HG02759 (cell line): Measurements from ENCODE around the gene TSTD2.
"Not testable (repeated sequence)": the region's sequence is repeated elsewhere in the genome, so short reads cannot be mapped to it uniquely, and the experiment has no call there.

ENCODE experiments used
- ATAC-seq: cut with Tn5 transposase; IDR thresholded peaks from one replicate; pipeline ENCODE4 v1.9.1; 2021; ENCODE audit warnings: mild to moderate bottlenecking, moderate library complexity; ENCODE audit not compliant: unreplicated experiment

Gene TSTD2

DNA sequence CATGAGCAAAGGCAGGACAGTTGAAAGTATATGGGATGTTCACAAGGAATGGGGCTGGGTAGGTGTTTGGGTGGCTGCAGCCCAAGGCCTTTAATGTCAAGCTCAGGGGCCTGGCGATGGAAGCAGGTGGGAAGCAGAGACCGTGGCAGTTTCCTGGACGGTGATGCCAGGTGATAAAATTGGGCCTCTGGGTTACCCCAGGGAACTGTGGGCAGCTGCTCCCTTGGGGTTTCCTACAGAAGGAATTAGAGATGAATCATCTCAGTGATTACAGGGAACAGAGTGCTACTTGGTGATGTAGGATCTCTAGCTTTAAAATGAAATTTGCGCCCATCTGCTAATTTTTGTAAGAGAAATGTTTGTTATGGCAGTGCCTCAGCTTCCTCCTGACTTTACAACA is 39.2 kb downstream of the TSTD2 start:
- ATAC-seq, result no peak

DNA sequence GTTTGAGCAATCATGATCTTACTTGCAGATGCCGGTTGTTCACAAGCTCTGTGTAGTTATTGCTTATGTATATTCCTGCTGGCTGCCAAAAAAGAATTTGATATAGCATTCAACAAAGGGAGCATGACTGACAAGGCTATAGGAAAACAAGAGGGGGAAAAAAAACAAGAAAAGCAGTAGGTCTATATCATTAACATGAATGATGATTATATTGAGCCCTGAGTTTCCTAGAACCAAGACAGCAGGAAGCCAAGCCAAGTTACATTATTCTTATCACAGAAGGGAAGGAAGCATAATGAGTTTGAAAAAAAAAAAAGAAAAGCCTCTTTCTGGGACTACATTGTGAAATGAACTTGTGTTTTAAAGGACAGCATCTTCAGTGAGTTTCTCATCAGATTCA is 41.0 kb downstream of the TSTD2 start:
- ATAC-seq, result no peak

DNA sequence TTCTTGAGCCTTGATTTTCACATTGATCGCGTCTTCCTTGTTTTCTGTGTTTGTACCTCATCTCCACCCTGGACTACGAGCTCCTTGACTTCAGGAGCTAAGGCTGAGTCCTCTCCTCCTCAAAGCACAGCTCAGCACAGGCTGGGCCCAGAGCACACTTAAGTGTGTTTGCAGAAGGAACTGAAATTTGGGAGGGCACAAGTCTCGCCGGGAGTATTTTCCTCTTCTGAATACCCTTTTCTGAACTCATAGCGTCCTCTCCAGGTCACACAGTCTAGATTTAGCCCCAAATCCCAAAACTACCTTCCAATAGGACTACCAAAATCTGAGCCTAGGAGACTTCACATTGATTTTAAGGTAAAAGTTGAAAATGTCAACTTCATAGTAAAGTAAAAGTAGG is 41.6 kb downstream of the TSTD2 start:
- no peak for ATAC-seq

DNA sequence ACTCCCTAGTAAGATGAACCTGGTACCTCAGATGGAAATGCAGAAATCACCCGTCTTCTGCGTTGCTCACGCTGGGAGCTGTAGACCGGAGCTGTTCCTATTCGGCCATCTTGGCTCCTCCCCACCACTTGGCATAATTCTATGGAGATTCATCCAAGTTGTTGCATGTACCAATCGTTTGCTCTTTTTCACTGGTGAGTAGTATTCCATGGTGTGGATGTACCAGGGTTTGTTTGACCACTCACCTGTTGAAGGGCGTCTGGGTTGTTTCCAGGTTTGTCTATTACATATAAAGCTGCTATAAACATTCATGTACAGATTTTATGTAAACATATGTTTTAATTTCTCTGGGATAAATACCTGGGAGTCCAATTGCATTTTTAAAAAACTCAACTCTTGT is 46.3 kb downstream of the TSTD2 start:
- not testable (repeated sequence) for ATAC-seq

DNA sequence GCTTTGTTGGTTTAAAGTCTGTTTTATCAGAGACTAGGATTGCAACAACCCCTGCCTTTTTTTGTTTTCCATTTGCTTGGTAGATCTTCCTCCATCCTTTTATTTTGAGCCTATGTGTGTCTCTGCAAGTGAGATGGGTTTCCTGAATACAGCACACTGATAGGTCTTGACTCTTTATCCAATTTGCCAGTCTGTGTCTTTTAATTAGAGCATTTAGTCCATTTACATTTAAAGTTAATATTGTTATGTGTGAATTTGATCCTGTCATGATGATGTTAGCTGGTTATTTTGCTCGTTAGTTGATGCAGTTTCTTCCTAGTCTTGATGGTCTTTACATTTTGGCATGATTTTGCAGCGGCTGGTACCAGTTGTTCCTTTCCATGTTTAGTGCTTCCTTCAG is 48.4 kb downstream of the TSTD2 start:
- not testable (repeated sequence) for ATAC-seq

- not testable (repeated sequence) for ATAC-seq
These were observed 51.6 kb downstream of the TSTD2 start for GRCh38 chr9:97581590-97581989.

- no peak for ATAC-seq
These were observed 53.3 kb downstream of the TSTD2 start for GRCh38 chr9:97579914-97580313.

GRCh38 chr9:97578846-97579245 is 54.3 kb downstream of the TSTD2 start:
- no peak for ATAC-seq

- no peak for ATAC-seq
These were observed 56.1 kb downstream of the TSTD2 start for GRCh38 chr9:97577051-97577450.

GRCh38 chr9:97575673-97576200 is 57.4 kb downstream of the TSTD2 start:
- no peak for ATAC-seq

- not testable (repeated sequence) for ATAC-seq
These were observed 58.1 kb downstream of the TSTD2 start for GRCh38 chr9:97574921-97575672.

DNA sequence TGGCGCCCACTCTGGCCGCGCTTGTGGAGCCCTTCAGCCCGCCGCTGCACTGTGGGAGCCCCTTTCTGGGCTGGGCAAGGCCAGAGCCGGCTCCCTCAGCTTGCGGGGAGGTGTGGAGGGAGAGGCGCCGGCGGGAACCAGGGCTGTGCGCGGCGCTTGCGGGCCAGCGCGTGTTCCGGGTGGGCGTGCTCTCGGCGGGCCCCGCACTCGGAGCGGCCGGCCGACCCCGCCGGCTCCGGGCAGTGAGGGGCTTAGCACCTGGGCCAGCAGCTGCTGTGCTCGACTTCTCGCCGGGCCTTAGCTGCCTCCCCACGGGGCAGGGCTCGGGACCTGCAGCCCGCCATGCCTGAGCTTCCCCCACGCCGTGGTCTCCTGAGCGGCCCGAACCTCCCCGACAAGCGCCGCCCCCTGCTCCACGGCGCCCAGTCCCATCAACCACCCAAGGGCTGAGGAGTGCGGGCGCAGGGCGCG is 59.0 kb downstream of the TSTD2 start:
- ATAC-seq, result not testable (repeated sequence)

GRCh38 chr9:97573482-97574073 is 59.6 kb downstream of the TSTD2 start:
- ATAC-seq, result no peak

GRCh38 chr9:97572892-97573365 is 60.2 kb downstream of the TSTD2 start:
- no peak for ATAC-seq

GRCh38 chr9:97572196-97572891 is 60.8 kb downstream of the TSTD2 start:
- ATAC-seq, result no peak

DNA sequence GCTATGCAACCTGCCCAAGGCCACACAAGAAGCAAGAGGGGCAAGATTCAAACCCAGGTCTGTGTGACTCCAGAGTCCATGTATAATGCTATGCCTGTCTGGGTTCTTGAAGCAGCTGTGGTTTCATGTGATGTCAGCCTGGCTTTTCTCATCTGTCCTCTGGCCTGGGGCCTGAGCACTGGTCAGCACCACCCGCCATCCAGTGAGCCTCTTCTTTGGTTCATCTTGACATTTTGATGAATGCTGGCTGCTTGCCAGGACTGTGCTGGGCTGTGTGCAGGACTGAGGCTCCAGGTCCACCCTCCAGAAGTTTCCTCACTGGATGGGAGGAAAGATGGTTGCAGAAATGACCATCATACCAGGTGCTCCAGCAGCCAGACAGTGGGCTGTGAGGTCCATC is 61.5 kb downstream of the TSTD2 start:
- ATAC-seq, result no peak

DNA sequence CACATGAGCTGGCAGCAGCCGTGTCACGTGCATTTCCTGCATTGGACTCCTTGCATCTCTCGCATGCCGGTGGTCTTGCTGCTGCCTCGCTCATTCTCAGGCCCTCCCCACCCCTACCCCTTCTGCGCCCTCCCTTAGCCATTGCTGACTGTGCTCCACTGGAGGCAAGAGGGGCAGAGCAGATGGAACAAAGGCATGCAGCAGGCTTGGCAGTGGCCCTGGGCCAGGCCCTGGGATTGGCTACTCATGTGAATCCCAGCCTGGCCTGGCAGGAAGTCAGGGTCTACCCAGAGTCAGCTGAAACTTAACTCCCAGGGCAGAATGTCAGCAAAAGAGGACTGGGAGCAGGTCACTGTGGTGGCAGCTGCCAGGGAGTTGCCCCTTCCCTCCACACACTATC is 62.3 kb downstream of the TSTD2 start:
- no peak for ATAC-seq

- no peak for ATAC-seq
These were observed 64.5 kb downstream of the TSTD2 start for GRCh38 chr9:97568461-97569275.

GRCh38 chr9:97567894-97568202 is 65.3 kb downstream of the TSTD2 start:
- no peak for ATAC-seq

- ATAC-seq, result no peak
These were observed 65.8 kb downstream of the TSTD2 start for GRCh38 chr9:97567182-97567893.
